HG03378 (cell line): Measurements from ENCODE around the gene MCRS1.
"Not testable (repeated sequence)": the region's sequence is repeated elsewhere in the genome, so short reads cannot be mapped to it uniquely, and the experiment has no call there.

Source experiments
- ATAC-seq: cut with Tn5 transposase; IDR thresholded peaks from one replicate; pipeline ENCODE4 v1.9.1; 2021; ENCODE audit warnings: mild to moderate bottlenecking, moderate library complexity; ENCODE audit not compliant: unreplicated experiment

MCRS1 gene

DNA sequence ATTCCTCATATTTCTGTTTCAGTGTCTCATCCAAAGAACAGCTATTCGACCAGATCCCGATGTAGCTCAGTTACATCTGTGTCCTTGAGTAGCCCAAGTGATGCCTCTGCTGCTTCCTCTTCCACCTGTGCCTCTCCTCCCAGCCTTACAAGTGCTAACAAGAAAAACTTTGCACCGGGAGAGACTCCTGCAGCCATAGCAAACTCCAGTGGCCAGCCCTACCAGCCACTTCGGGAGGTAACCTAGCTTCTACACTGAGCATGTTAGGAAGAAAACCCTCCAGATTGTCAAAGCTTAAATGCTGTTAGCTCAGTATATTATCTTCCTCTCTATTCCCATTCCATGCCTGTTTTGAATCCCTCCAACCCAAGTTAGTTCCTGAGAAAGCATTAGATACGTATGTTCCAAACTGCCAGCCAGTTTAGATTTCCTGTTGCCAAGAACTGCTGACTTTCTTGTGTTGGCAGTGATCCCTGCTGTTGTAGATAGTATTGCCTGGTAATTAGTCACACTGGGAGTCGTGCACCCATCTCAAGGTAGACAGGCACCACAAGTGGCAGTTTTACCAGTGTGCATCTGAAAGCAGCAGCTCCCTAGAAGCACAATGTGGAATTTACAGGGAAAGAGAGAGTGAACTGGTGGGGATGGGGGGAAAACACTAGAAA is 43.1 kb downstream of the MCRS1 start:
- no peak for ATAC-seq

GRCh38 chr12:49521389-49521788 is 46.6 kb downstream of the MCRS1 start:
- no peak for ATAC-seq

- no peak for ATAC-seq
Measured at GRCh38 chr12:49519574-49519936, 48.4 kb downstream of the MCRS1 start.

GRCh38 chr12:49518914-49519573 is 48.9 kb downstream of the MCRS1 start:
- no peak for ATAC-seq

DNA sequence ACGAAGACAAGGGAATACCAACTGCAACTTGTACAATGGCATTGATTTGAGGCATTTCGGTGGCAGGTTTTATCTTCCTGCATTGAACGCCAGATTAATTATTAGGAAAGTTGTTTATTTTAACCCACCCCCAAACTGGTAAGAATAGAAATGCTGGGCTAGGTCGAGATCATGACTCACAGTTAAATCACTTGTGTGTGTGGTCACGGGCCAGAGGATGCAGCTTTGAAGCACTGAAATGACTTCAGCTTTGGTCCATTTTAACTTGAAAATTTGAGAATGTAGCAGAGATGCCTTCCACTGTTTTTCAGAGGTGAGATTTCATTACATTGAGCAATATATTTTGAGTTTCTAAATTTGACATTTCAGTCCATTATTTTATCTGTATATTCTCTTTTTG is 52.7 kb downstream of the MCRS1 start:
- no peak for ATAC-seq

DNA sequence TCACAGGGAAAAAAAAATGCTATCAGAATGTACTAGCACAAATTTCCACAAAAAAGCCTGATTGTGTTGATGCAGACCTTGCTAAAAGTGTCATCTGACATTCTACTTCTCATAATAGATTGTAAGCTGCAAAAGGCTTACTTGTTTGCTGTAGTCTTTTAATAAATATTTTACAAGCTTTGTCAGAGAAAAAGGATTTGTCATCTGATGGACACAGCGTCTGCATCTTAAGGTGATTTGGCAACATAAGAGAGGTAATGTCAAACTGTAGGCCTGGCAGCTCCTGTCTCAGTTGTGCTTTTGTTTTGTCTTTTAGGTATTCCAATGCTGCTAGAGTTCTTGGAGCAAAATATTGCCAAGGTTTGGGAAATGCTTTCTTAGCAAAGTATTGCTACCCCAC is 55.4 kb downstream of the MCRS1 start:
- ATAC-seq = no peak

- no peak for ATAC-seq
Measured at GRCh38 chr12:49511410-49511809, 56.5 kb downstream of the MCRS1 start.

GRCh38 chr12:49509681-49510080 is 58.3 kb downstream of the MCRS1 start:
- ATAC-seq = not testable (repeated sequence)
